ENCODE results near the gene PRKD1. TPM values are rescaled to one million over a fixed set of nuclear protein-coding genes. Genes with fewer than 3 reads are reported as not detected.

Gene PRKD1
- polyA plus RNA-seq, 1 of the 3 experiments (the other 2 are of a cell fraction), result 0.07 TPM

DNA sequence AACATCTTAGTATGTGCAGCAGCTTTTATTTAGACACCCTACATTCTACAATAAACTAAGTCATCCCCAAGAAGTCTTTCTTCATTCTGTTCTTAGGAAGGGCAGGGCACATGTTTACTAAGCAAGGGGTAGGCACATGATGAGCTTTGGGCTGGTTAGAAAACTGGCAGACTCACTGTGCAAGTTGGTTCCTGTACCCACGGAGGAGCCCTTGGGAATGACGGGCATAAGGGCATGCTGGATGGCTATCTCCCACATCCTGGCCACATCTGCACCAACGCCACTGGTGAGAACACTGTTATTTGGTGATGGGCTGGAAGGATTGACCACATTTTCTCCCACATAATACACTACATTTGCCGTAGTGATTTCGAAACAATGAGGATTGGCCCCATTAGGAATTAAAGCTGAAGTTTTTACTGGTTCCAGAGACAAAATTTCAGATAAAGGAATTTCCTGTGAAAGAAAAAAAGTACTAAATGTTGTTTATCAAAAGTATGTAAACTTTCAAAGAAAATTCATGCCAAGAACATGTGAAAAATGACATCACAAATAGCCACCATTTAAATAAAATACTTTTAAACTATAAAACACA is 297.0 kb downstream of the PRKD1 start:
- Histone ChIP-seq H3K9me3 (no peaks in the 10 kb centered on the region), H3K36me3 (replicated peaks in 1 of 2; ENCODE audit: control insufficient read depth in 1 of 2, insufficient read depth in 2 of 2, low read length in 1 of 2) (no peaks in the 10 kb centered on the region), H3K79me2 (ENCODE audit: insufficient read depth) (no peaks in the 10 kb centered on the region), H3K9me2 (no peaks in the 10 kb centered on the region), H3F3A (replicated peaks; ENCODE audit: insufficient read depth) (no peaks in the 10 kb centered on the region), H2AFZ (ENCODE audit: low read depth) (no peak overlapping the region), H3K4me1 (ENCODE audit: control insufficient read depth in 1 of 2, insufficient read depth in 2 of 2, low read depth in 1 of 2, low read length in 1 of 2) (no peaks in the 10 kb centered on the region), H3K27me3 (ENCODE audit: insufficient read depth) (no peaks in the 10 kb centered on the region), H3K27ac (ENCODE audit: low read depth in 2 of 2, low read length in 1 of 2) (no peak overlapping the region), H3K4me2 (no peak overlapping the region), H3K4me3 (ENCODE audit: low read depth in 2 of 2, low read length in 1 of 2) (no peak overlapping the region), H4K20me1 (ENCODE audit: insufficient read depth) (no peaks in the 10 kb centered on the region), H3K9ac (no peak overlapping the region)
- no peak for TF ChIP-seq NFIC (IDR thresholded peaks at IDR 0.05; ENCODE audit: borderline replicate concordance)
- CTCF ChIA-PET, result no interaction called here
- 10% methylated on average over 5 of the region's 5 CpGs for WGBS (ENCODE audit: low lambda C conversion rate)
- POLR2A ChIA-PET, result no interaction called here
- no peak for DNase-seq

DNA sequence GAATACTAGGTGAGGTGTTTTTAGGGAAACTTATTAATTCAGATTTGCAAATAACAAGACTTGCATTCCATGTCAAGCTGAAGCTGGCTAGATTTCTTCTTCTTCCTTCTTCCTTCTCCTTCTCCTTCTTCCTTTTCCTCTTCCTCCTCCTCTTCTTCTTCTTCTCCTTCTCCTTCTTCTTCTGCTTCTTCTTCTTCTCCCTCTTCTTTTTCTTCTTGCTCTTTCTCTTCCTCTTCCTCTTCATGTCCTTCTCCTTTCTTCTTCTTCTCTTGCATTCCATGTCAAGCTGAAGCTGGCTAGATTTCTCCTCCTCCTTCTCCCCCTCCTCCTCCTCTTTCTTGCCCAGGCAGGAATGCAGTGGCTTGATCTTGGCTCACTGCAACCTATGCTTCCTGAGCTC is 297.8 kb downstream of the PRKD1 start:
- H3K27ac ChIP-seq (ENCODE audit: low read depth in 2 of 2, low read length in 1 of 2), result no peak overlapping the region
- no peak overlapping the region for H3K4me2 ChIP-seq
- no peaks in the 10 kb centered on the region for H3K36me3 ChIP-seq (replicated peaks in 1 of 2; ENCODE audit: control insufficient read depth in 1 of 2, insufficient read depth in 2 of 2, low read length in 1 of 2)
- H4K20me1 ChIP-seq (ENCODE audit: insufficient read depth), result no peaks in the 10 kb centered on the region
- ChIA-PET CTCF (no interaction called here), POLR2A (no interaction called here)
- H3F3A ChIP-seq (replicated peaks; ENCODE audit: insufficient read depth), result no peaks in the 10 kb centered on the region
- no peak overlapping the region for H2AFZ ChIP-seq (ENCODE audit: low read depth)
- no peaks in the 10 kb centered on the region for H3K79me2 ChIP-seq (ENCODE audit: insufficient read depth)
- TF ChIP-seq MEF2A (IDR thresholded peaks at IDR 0.05; ENCODE audit: borderline replicate concordance, low read depth) (no peak), JUND (IDR thresholded peaks at IDR 0.05) (no peak), CHD2 (IDR thresholded peaks at IDR 0.05; ENCODE audit: low read length, partially characterized antibody) (no peak), RAD21 (IDR thresholded peaks at IDR 0.05; ENCODE audit: low read length) (no peak), SIN3A (IDR thresholded peaks at IDR 0.05; ENCODE audit: borderline replicate concordance, low read depth, low read length) (no peak), NFIC (IDR thresholded peaks at IDR 0.05; ENCODE audit: borderline replicate concordance) (no peak), POLR2AphosphoS5 (IDR thresholded peaks at IDR 0.05; ENCODE audit: low read depth, low read length) (no peak), USF2 (IDR thresholded peaks at IDR 0.05; ENCODE audit: borderline replicate concordance, low read depth, low read length) (no peak), EP300 (IDR thresholded peaks at IDR 0.05; ENCODE audit: borderline replicate concordance in 1 of 2, low read depth in 1 of 2, low read length in 1 of 2) (no peak), SMC3 (IDR thresholded peaks at IDR 0.05; ENCODE audit: low read depth, low read length) (no peak), EZH2phosphoT487 (IDR thresholded peaks at IDR 0.05; ENCODE audit: borderline replicate concordance, low read depth) (no peak), TEAD4 (IDR thresholded peaks at IDR 0.05; ENCODE audit: borderline replicate concordance, insufficient read depth) (no peak), TCF12 (IDR thresholded peaks at IDR 0.05) (no peak), TAF1 (IDR thresholded peaks at IDR 0.05; ENCODE audit: borderline replicate concordance, low read depth, low read length) (no peak), USF1 (IDR thresholded peaks at IDR 0.05; ENCODE audit: borderline replicate concordance, low read depth) (no peak)
- H3K9me2 ChIP-seq, result no peaks in the 10 kb centered on the region
- no peaks in the 10 kb centered on the region for H3K9me3 ChIP-seq
- no peak overlapping the region for H3K9ac ChIP-seq
- no peak for DNase-seq
- H3K4me3 ChIP-seq (ENCODE audit: low read depth in 2 of 2, low read length in 1 of 2), result no peak overlapping the region
- no peaks in the 10 kb centered on the region for H3K27me3 ChIP-seq (ENCODE audit: insufficient read depth)
- H3K4me1 ChIP-seq (ENCODE audit: control insufficient read depth in 1 of 2, insufficient read depth in 2 of 2, low read depth in 1 of 2, low read length in 1 of 2), result no peaks in the 10 kb centered on the region

Measured in SK-N-SH (cell line).